Stimulated activated CD8-positive, alpha-beta memory T cell treated with anti-CD3 and anti-CD28 coated beads, Interleukin-15, amount 100 ng/mL, for 4 hours (primary cell): ENCODE measurements around the gene TNFAIP3.

Source experiments
- DNase-seq, 2 donors: peaks; one replicate each; pipeline ENCODE4 v3.0.0-alpha.2; 2020; ENCODE audit warnings: low read depth in 2 of 2

Gene TNFAIP3

DNA sequence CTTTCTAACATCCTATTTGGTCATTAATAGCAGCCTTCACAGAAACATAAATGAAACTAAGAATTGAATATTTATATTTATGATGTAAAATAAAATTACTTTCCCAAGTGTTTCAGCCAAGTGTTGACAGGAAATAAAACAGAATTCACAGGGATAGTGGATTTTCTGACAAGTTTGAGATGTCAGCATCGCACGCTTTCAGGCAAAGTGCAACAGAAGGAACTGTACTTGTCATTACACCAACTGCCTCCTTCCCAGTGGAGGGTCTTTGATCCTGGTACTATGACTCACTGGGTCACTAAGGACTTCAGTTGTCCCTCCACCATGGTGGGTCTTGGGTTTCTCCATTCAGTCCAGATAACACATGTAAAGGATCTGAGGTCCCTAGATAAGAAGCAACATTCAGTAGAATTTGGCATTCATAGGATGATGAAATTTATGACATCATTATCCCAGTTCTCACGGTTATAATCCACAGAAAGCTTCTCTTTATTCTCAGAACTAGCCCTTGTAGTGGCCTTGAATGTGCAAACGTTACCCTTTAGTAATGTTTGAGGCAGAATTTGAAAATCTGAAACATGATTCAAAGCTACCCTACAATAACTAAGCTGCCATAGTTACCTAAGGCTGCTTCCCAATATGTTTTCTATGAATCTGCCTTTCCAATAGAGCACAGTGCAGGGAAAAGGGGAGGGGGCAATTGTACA is 3.8 kb upstream of the TNFAIP3 start:
- no peak for DNase-seq

DNA sequence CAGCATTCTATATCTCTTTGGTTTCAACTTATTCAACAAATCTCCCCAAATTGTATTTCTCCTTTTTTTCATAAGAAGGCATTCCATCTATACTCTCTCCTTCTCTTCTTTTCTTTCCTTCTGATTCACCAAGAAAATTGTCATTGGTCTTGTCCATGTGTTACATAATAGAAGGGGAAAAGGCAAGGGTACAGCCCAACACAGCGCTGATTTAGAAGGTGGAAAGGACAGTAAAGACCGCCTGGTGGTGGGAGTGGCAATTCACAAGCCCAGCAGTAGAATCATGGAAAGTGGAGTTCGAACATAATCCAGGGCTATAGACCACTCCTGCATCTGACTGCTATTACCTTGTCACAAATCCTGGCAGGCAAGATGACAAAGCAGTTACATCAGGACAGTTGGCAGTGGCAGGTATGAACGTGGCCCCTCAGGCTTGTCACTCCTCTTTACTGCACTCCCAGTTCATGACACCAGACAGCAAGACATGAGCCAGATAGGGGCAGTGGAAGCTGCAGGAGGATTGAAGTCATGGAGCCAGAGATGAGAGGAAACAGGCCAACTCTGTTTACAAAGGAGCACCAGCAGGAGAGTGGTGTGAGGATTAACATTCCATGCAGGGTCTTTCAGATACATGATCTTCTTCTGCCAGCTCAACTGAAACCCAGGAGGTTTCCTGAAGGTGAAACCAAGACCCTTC is 2.1 kb upstream of the TNFAIP3 start:
- no peak for DNase-seq

GRCh38 chr6:137866200-137866913 is 702 bp upstream of the TNFAIP3 start:
- DNase-seq = peak in 1 of 2 donors; percentile 14

DNA sequence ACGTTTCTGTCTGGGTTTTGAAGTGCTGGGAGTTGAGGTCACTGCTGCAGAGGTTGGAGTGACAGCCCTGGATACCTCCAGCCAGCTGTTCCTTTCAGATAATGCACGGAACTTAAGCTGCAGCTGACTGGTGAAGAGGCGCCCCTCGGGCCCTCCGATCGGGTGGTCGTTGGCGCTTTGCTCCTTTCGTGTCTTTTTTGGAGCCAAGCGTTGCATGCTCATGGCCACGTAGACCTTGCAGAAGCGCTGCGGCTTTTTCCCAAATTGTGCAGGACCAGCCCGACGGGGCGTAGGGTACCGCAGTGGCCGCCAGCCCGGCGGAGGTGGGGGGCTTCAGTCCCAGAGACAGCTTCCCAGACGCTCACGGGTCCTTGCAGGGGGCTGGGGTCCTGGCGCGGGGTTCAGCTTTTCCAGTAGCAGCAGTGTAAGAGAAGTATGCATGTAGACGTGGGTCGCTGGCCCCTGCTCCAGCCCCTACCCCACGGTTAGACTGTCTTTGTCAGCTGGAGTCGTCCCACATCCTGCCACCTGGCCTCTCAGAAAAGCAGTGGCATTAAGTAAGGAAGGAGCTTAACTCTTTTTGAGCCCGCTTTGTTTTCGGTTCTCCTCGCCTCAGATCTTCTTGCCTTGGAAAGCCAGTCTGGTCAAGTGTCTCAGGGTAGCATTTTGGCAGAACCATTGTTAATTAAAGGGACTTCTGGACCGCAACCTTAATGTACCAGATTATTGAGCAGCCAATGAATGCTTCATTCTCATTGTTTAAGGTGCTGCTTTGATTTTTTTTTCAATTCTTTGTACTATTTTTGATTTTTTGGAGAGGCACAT is 838 bp downstream of the TNFAIP3 start:
- DNase-seq = peak in 1 of 2 donors; percentile 11

- no peak for DNase-seq
These were observed 1.9 kb downstream of the TNFAIP3 start for GRCh38 chr6:137868721-137869548.

- DNase-seq = no peak
These were observed 2.7 kb downstream of the TNFAIP3 start for GRCh38 chr6:137869549-137870307.

DNA sequence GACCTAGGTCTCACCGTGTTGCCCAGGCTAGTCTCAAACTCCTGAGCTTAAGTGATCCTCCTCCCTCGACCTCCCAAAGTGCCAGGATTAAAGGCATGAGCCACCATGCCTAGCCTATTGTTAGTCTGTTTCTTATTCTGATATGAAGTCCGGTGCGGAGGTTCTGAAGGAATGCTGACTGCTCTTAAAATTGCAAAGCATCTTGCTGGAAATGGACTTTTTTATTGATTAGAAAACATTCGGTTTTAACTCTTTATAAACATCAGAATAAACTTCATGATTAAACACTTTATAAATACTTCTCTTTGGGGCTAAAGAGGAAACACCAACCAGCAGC is 3.2 kb downstream of the TNFAIP3 start:
- no peak for DNase-seq

- no peak for DNase-seq
These were observed 3.7 kb downstream of the TNFAIP3 start for GRCh38 chr6:137870744-137871247.

DNA sequence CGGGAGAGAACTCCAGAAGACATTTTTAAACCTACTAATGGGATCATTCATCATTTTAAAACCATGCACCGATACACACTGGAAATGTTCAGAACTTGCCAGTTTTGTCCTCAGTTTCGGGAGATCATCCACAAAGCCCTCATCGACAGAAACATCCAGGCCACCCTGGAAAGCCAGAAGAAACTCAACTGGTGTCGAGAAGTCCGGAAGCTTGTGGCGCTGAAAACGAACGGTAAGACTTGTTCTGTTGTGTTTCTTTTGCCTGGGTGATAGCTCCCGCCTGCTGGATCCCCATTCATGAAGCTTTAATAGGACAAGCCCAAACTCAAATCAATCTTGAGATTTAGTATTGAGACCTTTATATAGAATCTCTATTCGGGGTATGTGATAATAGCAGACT is 4.2 kb downstream of the TNFAIP3 start:
- no peak for DNase-seq

DNA sequence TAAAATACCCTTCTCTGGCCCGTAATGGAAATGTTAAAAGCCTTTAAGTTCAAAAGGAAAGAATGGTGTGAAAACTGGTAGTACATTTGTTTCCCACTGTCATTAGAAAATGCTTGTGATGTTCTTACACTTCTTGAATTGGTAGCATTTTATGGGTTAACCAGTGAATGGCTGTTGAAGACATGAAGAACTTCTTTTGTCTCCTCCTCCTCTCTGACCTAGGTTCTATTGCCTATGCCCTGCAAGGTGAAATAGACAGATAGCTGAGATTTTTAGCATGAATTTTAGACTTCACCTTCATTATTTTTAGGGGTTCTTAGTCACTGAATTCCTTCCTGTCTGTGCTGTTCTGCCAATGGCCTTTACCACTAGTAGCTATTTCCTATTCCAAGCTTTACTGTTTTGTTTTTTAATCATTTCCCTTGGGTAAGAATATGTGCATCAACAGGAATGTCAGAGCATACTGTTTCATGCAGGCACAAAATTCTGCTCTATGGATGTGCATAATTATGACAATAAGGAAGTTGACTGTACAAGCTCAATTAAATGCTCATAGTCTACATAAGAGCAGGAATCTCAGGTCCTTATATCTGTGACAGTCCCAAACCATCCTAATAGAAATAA is 4.9 kb downstream of the TNFAIP3 start:
- no peak for DNase-seq

DNA sequence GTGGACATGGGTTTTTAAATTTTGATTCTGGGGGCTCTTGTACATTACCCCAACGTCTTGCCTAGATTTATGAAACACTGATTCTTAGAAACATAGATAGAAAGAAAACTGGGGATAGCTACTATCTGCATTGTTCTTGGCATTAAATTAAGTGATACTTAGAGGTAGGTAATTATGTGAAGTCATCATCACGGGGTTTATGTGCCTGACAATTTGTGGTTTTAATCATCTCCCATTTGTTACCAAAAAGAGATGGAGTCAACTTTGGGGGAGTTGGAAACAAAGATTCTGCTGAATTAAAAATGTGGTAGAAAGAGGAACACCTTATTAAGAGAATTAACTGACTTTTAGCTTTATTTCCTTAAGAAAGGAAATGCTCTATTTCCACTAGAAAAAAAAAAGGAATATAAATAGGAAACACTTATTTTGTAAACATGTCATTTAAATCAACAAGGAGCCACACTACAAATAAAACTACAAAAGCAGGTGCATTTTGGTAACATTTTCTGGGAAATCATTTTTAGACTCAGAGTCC is 5.6 kb downstream of the TNFAIP3 start:
- DNase-seq = no peak

- DNase-seq = peak; percentile 64 to 81
These were observed 6.3 kb downstream of the TNFAIP3 start for GRCh38 chr6:137873273-137873762.

DNA sequence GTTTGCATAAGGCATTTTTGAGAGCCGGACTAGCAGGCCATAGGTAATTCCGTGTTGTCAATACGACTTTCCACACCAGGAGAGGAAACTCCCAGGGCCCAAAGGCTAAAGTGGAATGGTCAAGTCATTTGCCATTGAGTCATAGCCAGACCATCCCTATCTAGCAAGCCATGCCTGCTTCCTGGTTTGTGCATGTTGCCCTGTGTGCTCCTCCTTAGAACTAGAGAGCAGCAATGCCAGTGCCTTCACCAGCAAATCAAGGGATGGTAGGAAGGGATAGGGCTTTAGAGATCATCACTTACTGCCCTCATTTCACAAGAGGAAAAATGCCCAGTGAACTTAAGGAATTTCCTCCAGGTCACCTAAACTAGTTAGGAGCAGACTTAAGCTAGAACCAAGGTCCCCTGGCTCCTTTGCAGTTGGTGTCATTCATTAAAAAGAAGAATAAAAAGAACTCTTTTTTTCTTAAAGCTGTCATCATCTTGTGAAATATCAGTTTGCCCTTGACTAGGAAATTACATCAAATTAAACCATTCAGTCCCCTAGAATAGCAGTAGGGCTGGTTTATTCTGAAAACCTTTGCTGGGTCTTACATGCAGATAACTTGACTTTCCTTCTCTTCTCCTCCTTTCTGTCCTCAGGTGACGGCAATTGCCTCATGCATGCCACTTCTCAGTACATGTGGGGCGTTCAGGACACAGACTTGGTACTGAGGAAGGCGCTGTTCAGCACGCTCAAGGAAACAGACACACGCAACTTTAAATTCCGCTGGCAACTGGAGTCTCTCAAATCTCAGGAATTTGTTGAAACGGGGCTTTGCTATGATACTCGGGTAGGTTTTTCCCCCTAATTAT is 7.4 kb downstream of the TNFAIP3 start:
- DNase-seq = no peak

DNA sequence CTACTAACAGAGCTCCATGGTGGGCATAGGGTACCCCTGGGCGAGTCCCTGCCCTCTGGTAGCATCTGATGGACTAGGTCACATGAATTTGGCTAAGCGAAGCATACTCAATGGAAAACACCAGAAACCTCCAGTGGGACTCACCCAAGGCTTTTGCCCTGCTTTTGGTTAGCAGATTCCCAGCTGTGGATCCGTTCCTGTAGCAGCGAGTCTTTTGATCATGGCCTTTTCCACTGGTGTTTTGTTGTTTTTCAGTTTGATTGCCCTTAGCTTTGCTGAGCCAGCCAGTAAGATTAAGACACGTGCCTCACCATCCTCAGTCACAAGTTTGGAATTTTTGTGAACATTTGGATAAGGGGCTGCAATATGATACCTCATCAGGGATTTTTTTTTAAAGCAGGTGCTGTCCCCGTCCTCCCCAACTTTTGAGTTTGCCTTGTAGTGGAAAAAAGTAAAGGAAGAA is 8.0 kb downstream of the TNFAIP3 start:
- no peak for DNase-seq

DNA sequence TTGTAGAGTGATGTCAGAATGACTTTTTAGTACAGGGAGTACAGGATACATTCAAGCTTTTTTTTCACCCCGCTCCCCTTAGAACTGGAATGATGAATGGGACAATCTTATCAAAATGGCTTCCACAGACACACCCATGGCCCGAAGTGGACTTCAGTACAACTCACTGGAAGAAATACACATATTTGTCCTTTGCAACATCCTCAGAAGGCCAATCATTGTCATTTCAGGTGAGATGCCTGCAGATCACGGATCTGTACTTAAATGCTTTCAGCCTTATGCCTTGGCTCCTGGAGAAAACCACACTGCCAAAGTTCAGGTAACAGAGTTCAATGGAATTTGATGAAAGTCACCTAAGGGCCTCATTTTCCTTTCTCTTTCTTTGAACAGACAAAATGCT is 8.5 kb downstream of the TNFAIP3 start:
- DNase-seq = no peak

DNA sequence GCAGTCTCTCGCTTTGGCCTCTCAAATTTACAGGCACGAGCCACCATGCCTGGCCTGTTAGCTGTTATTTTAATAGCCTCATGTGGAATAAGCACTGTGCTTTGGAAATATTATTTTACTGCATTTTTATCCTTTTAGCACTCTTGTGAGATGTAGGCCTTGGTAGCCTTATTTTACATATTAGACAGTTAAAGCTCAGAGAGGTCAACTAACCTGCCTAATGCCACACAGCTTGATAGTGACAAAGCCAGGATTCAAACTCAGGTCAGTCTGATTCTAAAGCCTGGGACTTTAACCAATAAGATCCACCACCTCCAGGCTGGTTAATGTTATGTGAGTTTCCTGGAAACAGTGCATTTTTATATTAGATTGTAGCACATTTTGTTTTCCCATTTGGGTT is 9.5 kb downstream of the TNFAIP3 start:
- DNase-seq = no peak

GRCh38 chr6:137877113-137877512 is 10.1 kb downstream of the TNFAIP3 start:
- DNase-seq = no peak

DNA sequence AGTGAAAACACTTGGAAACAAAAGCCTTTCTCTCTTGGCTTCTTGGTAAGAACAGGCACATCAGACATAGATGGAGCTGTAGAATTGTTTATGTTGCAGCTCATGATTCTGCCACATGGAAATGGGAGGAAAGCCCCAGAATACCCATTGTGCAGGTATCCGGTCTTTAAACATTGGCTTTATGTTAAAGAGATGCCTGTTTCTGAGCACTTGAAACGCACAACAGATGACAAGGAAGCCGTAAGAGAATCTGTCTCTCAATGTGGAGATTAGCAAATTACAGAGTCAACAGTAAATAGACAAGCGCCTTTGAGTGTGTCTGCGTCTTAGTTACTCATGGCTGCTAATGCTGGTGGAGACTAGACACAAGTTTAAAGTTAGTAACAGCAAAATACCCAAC is 10.5 kb downstream of the TNFAIP3 start:
- no peak for DNase-seq
